Esophagus muscularis mucosa (tissue), 4 donors: ENCODE measurements around the gene MAPK12. TPM values are rescaled to one million over a fixed set of nuclear protein-coding genes. Genes with fewer than 3 reads are reported as not detected.

Source experiments
- DNase-seq: peaks from one replicate; pipeline ENCODE4 v3.0.0-alpha.2; 2017; ENCODE audit errors: extremely low spot score
- H3K27ac ChIP-seq, 4 donors: fragments of 200-600 bp; sonication (generic); replicated peaks in 1 of 4; 1 replicate in 3 of 4; 2 replicates in 1 of 4; pipeline ENCODE4 v1.5.1; 2016 to 2019; ENCODE audit warnings: mild to moderate bottlenecking in 1 of 4
- H3K27me3 ChIP-seq, 4 donors: fragments of 200-600 bp; sonication (generic); one replicate each; pipeline versions ENCODE4 v1.5.1 to v1.6.0; 2016 to 2019
- H3K36me3 ChIP-seq, 4 donors: fragments of 200-600 bp; sonication (generic); one replicate each; pipeline ENCODE4 v1.5.1; 2016 to 2019
- H3K4me1 ChIP-seq, 4 donors: fragments of 200-600 bp; sonication (generic); one replicate each; pipeline ENCODE4 v1.5.1; 2016 to 2019
- H3K4me3 ChIP-seq, 4 donors: fragments of 200-600 bp; sonication (generic); 1 replicate in 2 of 4; 2 replicates in 2 of 4; pipeline ENCODE4 v1.5.1; 2016 to 2019; ENCODE audit warnings: mild to moderate bottlenecking in 4 of 4, moderate library complexity in 1 of 4
- H3K9me3 ChIP-seq, 4 donors: fragments of 200-600 bp; sonication (generic); 1 replicate in 3 of 4; 2 replicates in 1 of 4; pipeline ENCODE4 v1.5.1; 2016 to 2019
- EP300 ChIP-seq: sonication (generic); formaldehyde crosslinking; IDR thresholded peaks from one replicate; pipeline ENCODE4 v1.6.1; 2017; ENCODE audit warnings: antibody characterized with exemption
- POLR2A ChIP-seq: fragments of 450-650 bp; IDR thresholded peaks from one replicate; pipeline ENCODE4 v1.6.1; 2017; ENCODE audit warnings: antibody characterized with exemption, moderate library complexity, mild to moderate bottlenecking, low read depth
- POLR2AphosphoS5 ChIP-seq, 2 donors: sonication (generic); formaldehyde crosslinking; IDR thresholded peaks; one replicate each; pipeline ENCODE4 v1.6.1; 2017; ENCODE audit warnings: antibody characterized with exemption in 2 of 2
- WGBS: methylation state at CpG from one replicate; pipeline ENCODE4 v1.1.5; 2018; 5-methylcytosine and 5-hydroxymethylcytosine counted together
- intact Hi-C: fragments of 100-400 bp; cut with DNase I; formaldehyde crosslinking; loops from one replicate; pipeline ENCODE4 v1.15.1; 2023
- total RNA-seq, 4 donors: library from RNA; depleted of rRNA; stranded (reverse); fragments of >200 nt; gene quantifications; one replicate each; pipeline versions ENCODE4 v1.1.0 to v1.2.1, GENCODE V29; 2016
- TF ChIP-seq, protein P1 (sequence below), 3 experiments: fragments of 200-600 bp in 2 of 3; fragments of 450-650 bp in 1 of 3; sonication (generic) in 2 of 3; IDR thresholded peaks; one replicate each; pipeline ENCODE4 v1.5.1; 2017 to 2019; ENCODE audit warnings: antibody characterized with exemption in 3 of 3, mild to moderate bottlenecking in 2 of 3, moderate library complexity in 1 of 3

Gene MAPK12
- total RNA-seq, 4 donors from 2014 or later, result 5.8 to 22.9 (median 16.1) TPM

GRCh38 chr22:50272044-50272802 lies 10.7 kb upstream of the MAPK12 start:
- no peak for DNase-seq
- Histone ChIP-seq H3K4me1 (peaks cover 56 to 81% (median 69%) of the 10 kb centered on the region in 4 donors), H3K4me3 (peak overlapping the region; percentile 58 to 69 (median 60)), H3K9me3 (no peaks in the 10 kb centered on the region), H3K27ac (peak overlapping the region in 2 of 4 donors; percentile 52 to 85), H3K27me3 (peaks cover 0 to 10% (median 0%) of the 10 kb centered on the region in 4 donors), H3K36me3 (peaks cover 13 to 25% (median 25%) of the 10 kb centered on the region in 4 donors)
- WGBS, result 36% methylated on average over 17 of the region's 26 CpGs
- intact Hi-C loops, result no loop called here
- TF ChIP-seq POLR2AphosphoS5 (IDR thresholded peaks at IDR 0.05), result no peak
- TF ChIP-seq EP300, result no peak
- TF ChIP-seq, protein P1, sequence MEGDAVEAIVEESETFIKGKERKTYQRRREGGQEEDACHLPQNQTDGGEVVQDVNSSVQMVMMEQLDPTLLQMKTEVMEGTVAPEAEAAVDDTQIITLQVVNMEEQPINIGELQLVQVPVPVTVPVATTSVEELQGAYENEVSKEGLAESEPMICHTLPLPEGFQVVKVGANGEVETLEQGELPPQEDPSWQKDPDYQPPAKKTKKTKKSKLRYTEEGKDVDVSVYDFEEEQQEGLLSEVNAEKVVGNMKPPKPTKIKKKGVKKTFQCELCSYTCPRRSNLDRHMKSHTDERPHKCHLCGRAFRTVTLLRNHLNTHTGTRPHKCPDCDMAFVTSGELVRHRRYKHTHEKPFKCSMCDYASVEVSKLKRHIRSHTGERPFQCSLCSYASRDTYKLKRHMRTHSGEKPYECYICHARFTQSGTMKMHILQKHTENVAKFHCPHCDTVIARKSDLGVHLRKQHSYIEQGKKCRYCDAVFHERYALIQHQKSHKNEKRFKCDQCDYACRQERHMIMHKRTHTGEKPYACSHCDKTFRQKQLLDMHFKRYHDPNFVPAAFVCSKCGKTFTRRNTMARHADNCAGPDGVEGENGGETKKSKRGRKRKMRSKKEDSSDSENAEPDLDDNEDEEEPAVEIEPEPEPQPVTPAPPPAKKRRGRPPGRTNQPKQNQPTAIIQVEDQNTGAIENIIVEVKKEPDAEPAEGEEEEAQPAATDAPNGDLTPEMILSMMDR (IDR thresholded peaks at IDR 0.05), result no peak
- no peak for TF ChIP-seq POLR2A

DNA sequence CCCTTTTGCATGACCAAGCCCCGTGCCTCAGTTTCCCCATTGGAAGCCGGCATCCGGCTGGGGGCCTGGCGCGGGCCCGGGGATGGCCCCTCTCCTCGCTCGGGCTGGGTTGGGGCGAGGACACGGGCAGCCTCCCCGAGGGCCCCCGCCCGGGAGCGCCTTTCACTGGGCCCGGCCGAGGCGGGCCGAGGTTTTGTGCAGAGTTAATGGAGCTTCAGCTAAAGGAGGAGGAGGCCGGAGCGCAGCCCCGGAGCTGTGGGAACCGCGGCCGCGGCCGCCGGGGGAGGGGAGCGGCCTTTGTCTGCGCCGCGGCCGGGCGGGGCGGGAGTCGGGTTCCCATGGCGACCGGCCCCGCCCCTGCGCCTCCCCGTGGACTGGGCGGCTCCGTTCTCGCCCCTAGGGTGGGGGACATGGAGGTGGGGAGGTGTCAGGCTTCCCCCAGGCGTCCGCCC lies 10.1 kb upstream of the MAPK12 start:
- 2% methylated on average over 12 of the region's 45 CpGs for WGBS
- TF ChIP-seq EP300 (no peak), POLR2AphosphoS5 (IDR thresholded peaks at IDR 0.05) (no peak)
- TF ChIP-seq, protein P1 (IDR thresholded peaks at IDR 0.05), result peak in 1 of 3 experiments; percentile 14
- Histone ChIP-seq H3K27ac (peak overlapping the region in 2 of 4 donors; percentile 72 to 85), H3K27me3 (peaks cover 0 to 10% (median 0%) of the 10 kb centered on the region in 4 donors), H3K9me3 (no peaks in the 10 kb centered on the region), H3K4me3 (peak overlapping the region; percentile 58 to 69 (median 60)), H3K4me1 (peaks cover 61 to 86% (median 75%) of the 10 kb centered on the region in 4 donors), H3K36me3 (peaks cover 9 to 18% (median 18%) of the 10 kb centered on the region in 4 donors)
- intact Hi-C loops, result no loop called here
- DNase-seq, result no peak

GRCh38 chr22:50270666-50271394 lies 9.3 kb upstream of the MAPK12 start:
- peaks cover 9 to 11% (median 11%) of the 10 kb centered on the region in 4 donors for H3K36me3 ChIP-seq
- H3K27me3 ChIP-seq, result peaks cover 0 to 10% (median 0%) of the 10 kb centered on the region in 4 donors
- intact Hi-C loops, result no loop called here
- H3K4me3 ChIP-seq, result peak overlapping the region; percentile 58 to 69 (median 60)
- no peaks in the 10 kb centered on the region for H3K9me3 ChIP-seq
- H3K27ac ChIP-seq, result peak overlapping the region; percentile 61 to 85 (median 72)
- peaks cover 61 to 82% (median 71%) of the 10 kb centered on the region in 4 donors for H3K4me1 ChIP-seq
- 5% methylated on average over 13 of the region's 53 CpGs for WGBS
- DNase-seq, result no peak
- TF ChIP-seq POLR2A, result no peak
- TF ChIP-seq EP300, result no peak
- no peak for TF ChIP-seq POLR2AphosphoS5 (IDR thresholded peaks at IDR 0.05)
- TF ChIP-seq, protein P1 (IDR thresholded peaks at IDR 0.05), result no peak

GRCh38 chr22:50269970-50270665 lies 8.6 kb upstream of the MAPK12 start, which contains the start of gene MAPK11:
MAPK11 (minus strand) TSS chr22:50270380; CDS start chr22:50270292, 88 bp downstream.
- no peaks in the 10 kb centered on the region for H3K9me3 ChIP-seq
- H3K4me1 ChIP-seq, result peaks cover 61 to 74% (median 68%) of the 10 kb centered on the region in 4 donors
- DNase-seq, result no peak
- intact Hi-C loops, result no loop called here
- TF ChIP-seq, protein P1 (IDR thresholded peaks at IDR 0.05), result no peak
- peaks cover 0 to 10% (median 0%) of the 10 kb centered on the region in 4 donors for H3K27me3 ChIP-seq
- H3K27ac ChIP-seq, result peak within 1 kb of the TSS; percentile 65 to 85 (median 72)
- peak within 1 kb of the TSS; percentile 58 to 69 (median 60) for H3K4me3 ChIP-seq
- 0% methylated on average over 1 of the region's 92 CpGs for WGBS
- H3K36me3 ChIP-seq, result peaks cover 3 to 4% (median 4%) of the 10 kb centered on the region in 4 donors
